ENCODE data around the gene CLTA.
"Not testable (repeated sequence)": the region's sequence is repeated elsewhere in the genome, so short reads cannot be mapped to it uniquely, and the experiment has no call there.

The CLTA gene

DNA sequence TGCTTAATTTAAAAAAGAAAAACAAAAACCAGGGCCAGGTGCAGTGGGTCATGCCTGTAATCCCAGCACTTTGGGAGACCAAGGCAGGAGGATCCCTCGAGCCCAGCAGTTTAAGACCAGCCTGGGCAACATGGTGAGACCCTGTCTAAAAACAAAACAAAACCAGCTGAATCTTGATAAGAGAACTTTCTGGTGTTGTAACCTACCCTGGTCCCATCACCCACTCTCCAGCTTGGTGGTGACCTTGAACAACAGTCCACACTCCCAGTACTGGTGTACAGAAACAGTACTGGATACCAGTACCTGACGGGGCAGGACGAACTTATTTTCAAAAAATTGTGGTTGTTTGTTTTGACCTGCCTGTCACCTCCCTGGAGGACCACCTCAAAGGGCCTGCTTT lies 30.9 kb downstream of the CLTA start:
- DNase-seq (ENCODE audit: insufficient read length, low spot score) (no peak), FAIRE-seq (no peak)

DNA sequence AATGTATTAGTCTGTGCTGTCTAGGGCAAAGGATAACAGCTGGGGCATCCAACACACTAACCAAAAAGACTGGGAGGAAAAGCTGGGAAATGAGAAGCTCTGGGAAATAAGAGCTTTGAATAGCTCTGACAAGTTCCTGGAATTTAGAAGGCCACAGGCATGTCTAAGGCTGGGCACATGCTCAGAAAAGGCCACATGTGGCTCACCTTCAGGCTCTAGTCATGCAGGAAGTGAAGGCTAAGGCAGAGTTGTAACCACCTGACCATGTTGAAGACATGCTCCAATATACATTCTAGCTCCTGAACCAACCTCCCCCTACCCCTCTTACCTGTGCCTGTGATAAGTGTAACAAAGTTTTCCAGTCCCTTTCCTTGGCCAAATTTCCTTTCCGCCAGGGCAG lies 31.7 kb downstream of the CLTA start:
- FAIRE-seq, result no peak
- DNase-seq (ENCODE audit: insufficient read length, low spot score), result no peak

DNA sequence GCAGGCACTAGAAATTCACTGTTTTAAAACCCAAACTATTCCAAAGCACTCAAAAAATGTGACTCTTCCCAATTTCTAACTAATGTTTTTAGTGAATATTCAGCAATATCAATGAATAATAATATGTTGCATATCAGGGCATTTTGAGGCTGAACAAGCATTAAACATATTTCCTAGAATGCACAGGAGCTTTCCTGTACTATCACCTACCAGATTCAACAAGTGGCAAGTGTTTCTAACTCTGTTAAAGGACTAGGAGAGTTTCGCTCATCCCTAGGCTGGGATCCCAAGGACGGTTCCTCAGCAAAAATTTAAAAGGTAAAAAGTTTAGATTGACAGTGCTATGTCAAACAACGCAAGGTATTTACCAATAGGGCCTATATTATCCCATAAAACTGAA lies 46.5 kb downstream of the CLTA start:
- DNase-seq (ENCODE audit: insufficient read length, low spot score), result no peak
- no peak for FAIRE-seq

DNA sequence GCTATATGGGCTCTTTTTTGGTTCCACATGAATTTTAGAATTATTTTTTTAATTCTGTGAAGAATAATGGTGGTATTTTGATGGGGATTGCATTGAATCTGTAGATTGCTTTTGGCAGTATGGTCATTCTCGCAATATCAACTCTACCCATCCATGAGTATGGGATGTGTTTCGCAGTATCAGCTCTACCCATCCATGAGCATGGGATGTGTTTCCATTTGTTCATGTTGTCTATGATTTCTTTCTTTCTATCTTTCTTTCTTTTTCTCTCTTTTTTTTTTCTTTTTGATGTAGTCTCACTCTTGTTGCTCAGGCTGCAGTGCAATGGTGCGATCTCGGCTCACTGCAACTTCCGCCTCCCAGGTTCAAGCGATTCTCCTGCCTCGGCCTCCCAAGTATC lies 48.5 kb downstream of the CLTA start:
- FAIRE-seq; DNase-seq (ENCODE audit: insufficient read length, low spot score): not testable (repeated sequence)

DNA sequence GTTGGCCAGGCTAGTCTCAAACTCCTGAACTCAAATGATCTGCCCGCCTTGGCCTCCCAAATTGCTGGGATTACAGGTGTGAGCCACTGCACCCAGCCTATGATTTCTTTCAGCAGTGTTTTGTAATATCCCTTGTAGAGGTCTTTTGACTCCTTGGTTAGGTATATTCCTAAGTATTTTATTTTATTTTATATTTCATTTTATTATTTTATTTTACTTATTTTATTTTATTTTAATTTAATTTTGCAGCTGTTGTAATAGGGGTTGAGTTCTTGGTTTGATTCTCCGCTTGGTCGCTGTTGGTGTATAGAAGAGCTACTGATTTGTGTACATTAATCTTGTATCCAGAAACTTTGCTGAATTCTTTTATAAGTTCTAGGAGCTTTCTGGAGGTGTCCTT lies 49.0 kb downstream of the CLTA start:
- FAIRE-seq; DNase-seq (ENCODE audit: insufficient read length, low spot score): not testable (repeated sequence)

DNA sequence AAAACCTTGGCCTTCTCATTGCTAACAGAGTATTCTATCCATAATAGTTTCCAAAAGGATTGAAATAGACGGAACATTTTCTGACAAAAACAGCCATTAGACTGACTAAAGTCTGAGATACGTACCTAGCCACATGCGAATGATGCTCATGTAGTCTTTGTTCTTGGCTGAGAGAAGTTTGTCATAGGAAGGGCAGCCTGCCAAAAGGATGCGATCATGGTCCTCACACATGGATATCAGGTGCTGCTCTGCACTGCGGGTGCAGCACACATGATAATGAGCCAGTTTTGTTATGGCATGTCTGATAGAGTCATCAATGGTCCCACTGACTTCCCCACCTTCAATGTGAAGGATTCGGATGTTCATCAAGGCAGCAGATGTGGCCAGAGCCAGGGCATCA lies 55.2 kb downstream of the CLTA start:
- FAIRE-seq (no peak), DNase-seq (ENCODE audit: insufficient read length, low spot score) (no peak)

DNA sequence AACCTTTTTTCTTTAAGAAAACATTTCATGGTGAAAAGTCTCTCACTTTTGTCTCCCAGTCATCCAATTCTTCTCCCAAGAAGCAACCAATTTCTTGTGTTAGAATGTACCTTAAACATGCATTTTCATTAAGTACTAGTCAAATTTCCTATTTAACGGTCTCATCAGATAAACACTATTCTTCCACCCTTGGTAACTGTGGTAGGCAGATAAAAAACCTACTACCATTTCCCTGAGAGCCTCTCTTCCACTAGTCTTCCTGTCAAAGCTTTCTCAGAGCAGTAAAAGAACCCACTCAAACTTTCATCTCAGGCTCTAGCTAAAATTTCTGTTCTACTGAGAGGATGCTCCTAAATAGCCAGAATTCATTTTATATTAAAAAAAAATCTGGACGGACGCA lies 56.6 kb downstream of the CLTA start:
- DNase-seq (ENCODE audit: insufficient read length, low spot score) (no peak), FAIRE-seq (no peak)

DNA sequence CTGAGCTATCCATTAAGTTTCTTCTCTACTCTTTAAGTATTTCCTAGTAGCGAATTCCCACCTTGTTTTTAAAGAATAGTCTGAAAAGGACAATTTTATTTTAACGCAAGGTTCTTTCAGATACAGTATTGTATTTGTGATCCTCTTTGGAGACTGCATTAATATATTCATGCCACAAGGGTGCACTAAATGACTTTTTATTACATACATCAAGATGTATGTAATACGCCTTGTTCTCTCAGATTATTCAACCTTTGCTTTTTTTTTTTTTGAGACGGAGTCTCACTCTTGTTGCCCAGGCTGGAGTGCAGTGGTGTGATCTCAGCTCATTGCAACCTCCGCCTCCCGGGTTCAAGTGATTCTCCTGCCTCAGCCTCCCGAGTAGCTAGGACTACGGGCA lies 57.3 kb downstream of the CLTA start:
- not testable (repeated sequence) for FAIRE-seq

DNA sequence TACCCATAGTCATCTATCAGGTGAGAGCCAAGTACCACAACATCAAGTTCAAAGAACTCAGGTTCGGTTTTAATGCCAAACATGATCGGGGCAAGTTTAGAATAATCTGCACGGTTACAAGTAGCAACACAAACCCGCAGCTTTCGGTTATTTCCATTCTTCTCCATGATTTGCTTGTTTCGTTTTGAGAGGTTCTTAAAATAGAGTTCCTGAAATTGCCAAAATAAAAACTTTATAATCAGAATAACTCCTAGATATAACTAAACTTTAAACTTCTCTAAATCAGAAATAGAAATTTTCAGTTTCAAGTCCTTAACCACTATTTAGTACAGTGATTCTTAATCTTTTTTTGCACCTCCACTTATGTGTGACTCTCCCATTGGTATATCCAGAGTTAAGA lies 58.5 kb downstream of the CLTA start:
- DNase-seq (ENCODE audit: insufficient read length, low spot score) (no peak), FAIRE-seq (no peak)

More for the DNA sequence above, 57.3 kb downstream of the CLTA start:
- DNase-seq (ENCODE audit: insufficient read length, low spot score), result peak; percentile 50

DNA sequence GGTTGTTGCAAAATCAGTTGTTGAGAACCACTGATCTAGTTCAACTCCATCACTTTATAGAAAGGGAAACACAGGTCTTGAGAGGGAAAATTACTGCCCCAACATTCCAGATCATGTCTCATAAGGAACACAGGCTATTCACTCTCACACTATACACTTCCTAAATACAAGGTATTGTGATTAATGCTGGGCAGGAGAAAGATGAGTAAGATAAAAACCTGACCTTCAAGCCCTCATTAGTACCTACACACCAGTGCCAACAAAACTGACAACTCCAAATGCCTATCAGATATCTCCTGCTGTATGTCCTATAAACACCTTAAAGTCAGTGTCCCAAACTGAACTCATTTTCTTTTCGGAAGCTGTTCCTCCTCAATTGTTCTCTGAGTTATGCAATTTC lies 59.4 kb downstream of the CLTA start:
- FAIRE-seq, result no peak
- no peak for DNase-seq (ENCODE audit: insufficient read length, low spot score)

DNA sequence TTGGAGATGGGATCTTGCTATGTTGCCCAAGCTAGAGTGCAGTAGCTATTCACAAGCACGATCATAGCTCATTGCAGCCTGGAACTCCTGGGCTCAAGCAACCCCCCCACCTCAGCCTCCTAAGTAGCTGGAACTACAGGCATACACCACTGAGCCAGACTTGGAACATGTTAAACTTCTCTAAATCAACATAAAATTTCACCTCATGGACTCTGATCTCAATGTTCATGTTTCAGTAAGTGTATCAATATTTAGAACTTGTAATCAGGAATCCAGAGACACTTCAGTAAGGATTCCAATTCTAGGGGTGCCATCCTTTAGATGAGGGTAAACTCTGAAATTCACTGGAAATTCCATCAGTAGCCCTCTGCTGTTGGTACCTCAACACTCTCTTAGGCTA lies 60.7 kb downstream of the CLTA start:
- FAIRE-seq, result no peak
- no peak for DNase-seq (ENCODE audit: insufficient read length, low spot score)

DNA sequence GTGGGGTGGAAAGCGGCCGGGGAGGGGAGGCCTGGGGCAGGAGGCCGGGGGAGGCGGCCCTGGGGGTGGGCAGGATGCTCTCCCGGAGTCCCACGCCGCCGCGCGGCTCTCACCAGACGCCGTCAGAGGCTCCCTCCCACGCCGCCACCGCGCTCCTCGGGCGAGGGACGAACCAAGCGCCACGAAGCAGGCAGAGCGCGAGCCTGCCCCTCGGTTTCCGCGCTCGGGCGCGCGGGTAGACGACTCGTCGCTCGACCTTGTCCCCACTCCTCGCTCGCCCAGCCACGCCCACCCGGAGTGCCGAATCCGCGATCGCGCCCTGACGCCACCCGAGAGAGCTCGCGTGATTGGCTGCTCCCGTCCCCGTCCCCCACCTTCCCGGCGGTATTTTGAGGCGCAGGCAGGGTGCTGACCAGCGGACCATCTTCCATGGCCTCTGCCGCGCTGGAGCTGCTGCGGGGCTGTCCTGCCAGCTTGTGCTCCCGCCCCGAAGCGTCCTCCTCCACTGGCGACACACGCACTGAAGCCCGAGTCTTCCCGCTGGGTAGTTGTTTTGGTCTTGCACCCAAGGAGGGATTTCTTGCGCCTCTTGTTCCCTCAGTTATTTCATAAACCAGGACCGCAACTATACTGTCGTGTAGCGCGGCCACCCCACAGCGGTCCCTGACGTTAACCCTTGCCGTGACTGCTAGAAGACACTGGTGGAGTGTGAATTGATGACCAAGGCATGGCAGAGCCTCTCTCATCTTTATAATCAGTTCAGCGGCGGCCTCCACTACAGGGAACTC lies 67.7 kb downstream of the CLTA start, which contains the start of gene GNE:
Gene GNE, minus strand, starts transcription at position 241 of the 788 bp plus-strand sequence. CDS start 9,093 bp downstream, outside the sequence.
- peak; percentile 94 for DNase-seq (ENCODE audit: insufficient read length, low spot score)
- FAIRE-seq, result peak; percentile 96

DNA sequence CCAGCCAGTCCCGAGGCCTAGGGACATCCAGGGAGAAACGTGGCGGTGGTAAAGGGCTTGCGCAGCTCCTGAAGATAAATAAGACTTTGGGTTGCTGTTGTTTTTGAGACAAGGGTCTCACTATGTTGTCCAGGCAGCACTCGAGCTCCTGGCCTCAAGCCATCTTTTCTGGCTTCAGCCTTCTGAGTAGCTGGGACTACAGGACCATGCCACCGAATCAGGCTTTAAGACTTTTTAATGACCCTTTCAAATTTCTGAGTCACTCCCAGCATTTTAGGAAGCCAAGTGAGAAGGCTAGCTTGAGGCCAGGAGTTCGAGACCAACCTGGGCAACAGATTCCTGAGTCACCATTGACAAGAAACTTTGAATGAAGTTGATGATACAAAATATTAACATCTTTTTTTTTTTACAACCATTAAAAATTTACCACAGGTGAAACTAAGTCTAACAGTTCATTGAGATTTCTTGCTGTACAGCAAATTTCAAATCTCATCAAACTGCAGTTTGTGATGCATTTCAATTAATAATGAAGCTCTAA lies 68.3 kb downstream of the CLTA start:
- DNase-seq (ENCODE audit: insufficient read length, low spot score) (no peak), FAIRE-seq (no peak)

All from HTR-8/SVneo (cell line).